ENCODE data around the gene MLLT1. TPM values are rescaled to one million over a fixed set of nuclear protein-coding genes. Genes with fewer than 3 reads are reported as not detected.
A peak's percentile ranks its signal among the peaks of the same experiment; 100 is the strongest.

MLLT1 gene
- total RNA-seq, 1 donor, result 7.8 TPM

DNA sequence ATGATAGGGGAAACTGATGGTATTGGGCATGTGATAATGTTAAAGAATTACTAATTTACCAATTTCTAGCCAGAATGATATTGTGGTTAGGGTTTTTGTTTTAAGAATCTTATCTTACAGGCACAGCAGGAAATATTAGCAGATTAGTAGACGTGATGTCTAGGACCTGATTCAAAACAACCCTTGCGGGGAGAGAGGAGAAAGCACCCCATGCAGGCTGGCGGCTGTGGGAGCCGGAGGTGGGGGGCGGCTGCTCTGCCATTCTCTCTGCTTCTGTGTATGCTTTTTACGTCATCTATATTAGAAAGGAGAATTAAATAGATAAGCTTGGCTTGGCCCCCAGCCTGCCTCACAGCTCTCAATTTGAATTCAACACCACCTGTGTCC, 41.5 kb downstream of the MLLT1 start:
- DNase-seq (ENCODE audit: low read depth in 2 of 3, low spot score in 2 of 3), result peak in 2 of 3 donors; percentile 82 to 95

- DNase-seq (ENCODE audit: low read depth in 2 of 3, low spot score in 2 of 3), result no peak
Observed at GRCh38 chr19:6236310-6237291, 43.2 kb downstream of the MLLT1 start.

DNA sequence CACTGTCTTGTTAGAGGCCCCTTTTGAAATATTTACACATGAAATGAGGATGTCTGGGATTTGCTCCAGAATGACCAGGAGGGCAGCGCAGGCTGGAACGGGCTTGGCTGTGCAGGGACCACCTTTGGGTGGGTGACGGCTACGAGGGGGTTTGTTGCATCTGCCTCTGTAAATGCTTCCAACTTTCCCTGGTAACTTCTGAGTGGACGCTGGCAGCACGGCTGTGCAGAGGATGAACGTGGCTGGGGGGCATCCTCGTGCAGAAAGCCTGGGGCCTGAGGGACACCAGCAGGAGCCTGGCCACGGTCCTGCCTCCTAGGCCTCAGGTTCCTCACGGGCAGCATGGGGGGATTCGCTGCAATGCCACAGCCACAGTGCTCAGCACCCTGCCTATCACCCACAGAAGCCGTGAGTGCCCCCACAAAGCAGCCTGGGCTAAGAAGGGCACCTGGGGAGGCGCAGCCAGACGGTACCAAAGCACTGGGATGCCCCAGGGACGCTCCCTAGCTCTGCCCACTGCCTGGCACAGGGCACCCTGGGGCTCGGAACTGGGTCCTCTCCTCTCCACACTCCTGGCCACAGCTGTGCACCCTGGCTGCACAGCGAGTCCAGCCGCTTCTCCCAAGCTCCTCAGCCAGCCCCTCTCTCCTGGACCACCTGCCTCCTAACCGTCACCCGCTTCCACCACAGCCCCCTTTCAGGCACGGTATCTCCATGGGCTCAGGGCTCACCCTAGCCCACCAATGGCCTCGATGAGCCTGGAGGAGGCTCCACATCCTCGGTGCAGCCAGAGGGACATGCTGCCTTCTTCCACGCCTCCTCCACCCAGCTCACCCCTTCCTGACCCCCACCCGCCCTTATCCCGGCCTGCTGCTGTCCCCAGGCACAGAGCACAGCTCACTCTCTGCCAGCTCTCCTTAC, 44.5 kb downstream of the MLLT1 start:
- DNase-seq (ENCODE audit: low read depth in 2 of 3, low spot score in 2 of 3), result no peak

DNA sequence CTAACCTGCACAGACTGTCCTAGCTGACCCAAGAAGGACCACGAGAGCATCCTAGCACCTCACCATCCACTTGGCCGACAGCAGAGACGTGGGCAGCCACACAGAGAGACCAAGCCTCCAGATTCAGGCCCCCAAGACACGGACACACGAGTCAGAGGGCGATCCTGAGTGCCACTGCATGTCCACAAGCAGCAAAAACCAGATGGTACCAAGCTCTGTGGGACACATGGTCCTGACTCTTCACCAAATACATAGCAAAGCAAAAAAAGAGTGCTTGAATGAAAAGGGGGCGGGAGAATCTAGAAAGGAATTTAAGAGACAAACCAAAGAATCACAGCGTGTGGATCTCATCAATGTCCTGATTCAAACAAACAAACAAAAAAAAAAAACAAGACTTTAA, 45.2 kb downstream of the MLLT1 start:
- DNase-seq (ENCODE audit: low read depth in 2 of 3, low spot score in 2 of 3), result no peak

DNA sequence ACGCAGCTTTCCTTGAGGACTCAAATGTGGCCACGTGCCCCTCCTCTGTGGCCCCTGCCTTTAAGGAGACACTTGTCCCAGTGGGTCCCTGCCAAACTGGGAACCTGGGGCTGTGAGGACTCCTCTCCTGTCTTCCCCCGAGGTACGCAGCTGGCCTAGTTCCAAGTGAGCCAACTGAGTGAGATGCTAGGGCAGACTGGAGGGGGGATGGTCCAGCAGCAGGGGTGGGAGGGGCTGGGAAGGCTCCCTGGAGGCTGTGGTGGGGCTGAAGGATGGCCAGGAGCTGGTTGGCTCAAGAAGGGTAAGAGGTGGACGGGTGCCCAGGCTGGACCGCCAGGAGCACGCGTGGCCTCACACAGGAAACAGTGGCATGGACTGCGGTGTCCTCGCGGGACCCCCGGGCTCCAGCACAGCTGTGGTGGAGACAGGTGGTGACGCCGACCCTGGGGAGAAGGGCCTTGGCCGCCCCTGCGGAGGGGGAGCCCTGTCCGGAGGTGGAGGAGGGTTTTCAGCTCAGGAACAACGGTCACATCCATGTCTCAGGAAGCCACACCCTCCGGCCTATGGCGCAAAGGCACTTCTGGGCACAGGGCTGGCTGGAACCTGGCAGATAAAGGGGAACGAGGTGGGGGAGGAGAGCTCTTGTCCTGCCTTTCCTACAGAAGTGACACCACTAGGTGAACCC, 45.8 kb downstream of the MLLT1 start:
- peak in 2 of 3 donors; percentile 40 to 61 for DNase-seq (ENCODE audit: low read depth in 2 of 3, low spot score in 2 of 3)

DNA sequence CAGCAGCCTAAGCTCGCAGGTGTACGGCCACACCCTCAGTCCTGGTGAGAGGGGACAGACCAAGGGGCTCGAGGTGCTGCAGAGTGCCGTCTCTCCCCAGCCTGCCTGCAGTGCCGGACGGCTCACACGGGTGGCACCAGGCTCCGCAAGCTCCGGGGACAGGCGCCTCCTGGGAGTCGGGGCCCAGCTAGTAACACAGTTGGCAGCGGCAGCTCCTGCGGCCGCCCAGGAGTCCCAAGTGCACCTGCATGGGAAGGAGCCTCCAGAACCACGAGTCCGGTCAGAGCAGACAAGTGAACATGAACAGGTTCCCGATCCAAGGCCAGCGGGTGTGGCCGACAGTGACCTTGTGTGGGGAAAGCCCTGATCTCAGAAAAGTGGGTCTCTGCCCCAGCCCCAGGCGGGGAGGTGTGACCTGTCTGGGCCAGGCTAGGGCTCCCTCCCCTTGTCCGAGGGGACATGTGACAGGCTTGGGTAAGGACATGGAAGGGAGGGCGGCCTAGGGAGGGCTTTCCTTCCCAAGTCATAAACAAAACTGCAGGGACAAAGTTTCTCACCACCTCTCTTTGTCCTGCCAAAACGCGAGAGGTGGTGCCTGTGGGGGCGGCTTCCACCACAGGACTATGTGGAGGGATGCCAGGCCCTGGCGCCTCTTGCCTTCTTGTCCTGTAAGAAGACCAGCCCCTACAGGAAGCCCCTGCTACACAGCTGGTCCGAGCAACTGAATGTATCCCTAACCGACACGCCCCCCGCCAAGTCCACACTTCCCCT, 46.5 kb downstream of the MLLT1 start:
- DNase-seq (ENCODE audit: low read depth in 2 of 3, low spot score in 2 of 3), result peak in 2 of 3 donors; percentile 29 to 64

DNA sequence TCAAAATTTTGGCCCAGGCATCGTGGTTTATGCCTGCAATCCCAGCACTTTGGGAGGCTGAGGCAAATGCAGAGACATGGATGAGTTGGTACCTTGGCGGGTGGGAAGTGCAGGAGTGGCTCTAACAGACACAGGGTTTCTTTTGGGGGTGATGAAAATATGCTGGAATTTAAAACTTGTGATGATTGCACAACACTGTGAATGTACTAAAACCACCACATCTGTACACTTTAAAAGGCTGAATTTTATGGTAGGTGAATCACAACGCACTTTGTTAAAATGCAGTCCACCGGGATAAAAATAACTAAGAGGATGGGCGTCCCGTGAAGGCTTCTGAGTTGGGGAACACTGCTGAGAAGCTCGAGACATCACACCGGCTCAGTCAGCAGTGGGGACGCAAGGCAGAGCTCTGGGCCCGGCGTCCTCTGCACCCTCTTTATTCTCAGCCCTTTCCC, 47.1 kb downstream of the MLLT1 start:
- DNase-seq (ENCODE audit: low read depth in 2 of 3, low spot score in 2 of 3), result no peak

- DNase-seq (ENCODE audit: low read depth in 2 of 3, low spot score in 2 of 3), result no peak
Observed at GRCh38 chr19:6230991-6231448, 48.8 kb downstream of the MLLT1 start.

GRCh38 chr19:6229951-6230712, 49.6 kb downstream of the MLLT1 start:
- DNase-seq (ENCODE audit: low read depth in 2 of 3, low spot score in 2 of 3), result no peak

GRCh38 chr19:6229216-6229913, 50.4 kb downstream of the MLLT1 start:
- DNase-seq (ENCODE audit: low read depth in 2 of 3, low spot score in 2 of 3), result no peak

GRCh38 chr19:6228551-6229215, 51.1 kb downstream of the MLLT1 start:
- DNase-seq (ENCODE audit: low read depth in 2 of 3, low spot score in 2 of 3), result no peak

DNA sequence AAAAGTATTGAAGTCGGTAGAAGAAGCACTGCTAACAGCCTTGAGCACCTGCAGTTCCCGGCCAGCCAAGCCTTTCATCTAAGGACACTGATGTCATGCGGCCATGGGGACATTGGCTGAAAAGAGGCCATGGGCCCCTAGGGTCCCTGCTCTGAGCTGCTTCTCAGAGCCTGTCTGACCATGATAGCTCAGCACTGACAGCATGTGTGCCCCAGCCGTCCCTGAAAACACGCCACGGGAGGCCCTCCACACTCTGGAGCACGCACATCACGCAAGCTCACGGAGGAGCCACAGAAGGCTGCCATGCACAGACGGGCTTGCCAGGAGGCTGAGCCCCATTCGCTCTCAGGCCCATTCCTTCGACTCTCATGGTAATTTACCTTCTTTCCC, 51.8 kb downstream of the MLLT1 start:
- DNase-seq (ENCODE audit: low read depth in 2 of 3, low spot score in 2 of 3), result no peak

DNA sequence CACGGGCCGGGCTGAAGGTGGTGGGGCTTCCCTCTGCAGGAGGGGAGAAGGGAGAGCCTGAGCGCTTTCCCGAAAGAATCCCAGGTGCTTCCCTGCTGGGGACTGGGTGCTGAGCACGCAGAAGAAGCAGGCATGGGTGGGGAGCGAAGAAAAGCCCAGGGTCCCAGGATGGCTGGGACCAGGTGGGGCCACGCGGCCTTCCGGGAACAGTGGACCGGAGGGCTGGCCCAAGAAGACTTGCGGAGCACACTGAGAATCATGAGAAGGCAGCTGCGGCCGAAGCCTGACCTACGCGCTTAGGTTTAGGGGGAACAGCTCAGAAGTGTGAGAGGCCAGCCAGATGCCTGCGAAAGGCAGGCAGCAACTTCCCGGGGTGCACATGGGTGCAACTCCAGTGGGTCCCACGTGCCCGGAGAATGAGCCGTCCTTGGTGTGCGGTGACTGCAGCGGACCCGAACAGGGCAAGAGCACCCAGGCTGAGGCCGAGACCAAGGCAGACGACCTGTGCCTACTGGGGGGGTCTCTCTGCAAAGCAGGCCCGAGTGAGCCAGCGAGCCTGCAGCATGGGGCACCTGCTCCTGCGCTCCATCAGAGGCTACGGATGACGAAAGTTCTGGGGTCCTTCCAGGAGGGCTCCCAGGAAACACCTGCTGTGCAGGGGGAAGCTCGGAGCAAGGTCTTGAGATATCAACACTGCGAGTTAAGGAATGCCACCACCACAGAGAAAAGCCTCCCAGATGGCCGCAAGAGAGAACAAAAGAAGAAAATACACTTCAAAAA, 52.4 kb downstream of the MLLT1 start:
- DNase-seq (ENCODE audit: low read depth in 2 of 3, low spot score in 2 of 3), result no peak

DNA sequence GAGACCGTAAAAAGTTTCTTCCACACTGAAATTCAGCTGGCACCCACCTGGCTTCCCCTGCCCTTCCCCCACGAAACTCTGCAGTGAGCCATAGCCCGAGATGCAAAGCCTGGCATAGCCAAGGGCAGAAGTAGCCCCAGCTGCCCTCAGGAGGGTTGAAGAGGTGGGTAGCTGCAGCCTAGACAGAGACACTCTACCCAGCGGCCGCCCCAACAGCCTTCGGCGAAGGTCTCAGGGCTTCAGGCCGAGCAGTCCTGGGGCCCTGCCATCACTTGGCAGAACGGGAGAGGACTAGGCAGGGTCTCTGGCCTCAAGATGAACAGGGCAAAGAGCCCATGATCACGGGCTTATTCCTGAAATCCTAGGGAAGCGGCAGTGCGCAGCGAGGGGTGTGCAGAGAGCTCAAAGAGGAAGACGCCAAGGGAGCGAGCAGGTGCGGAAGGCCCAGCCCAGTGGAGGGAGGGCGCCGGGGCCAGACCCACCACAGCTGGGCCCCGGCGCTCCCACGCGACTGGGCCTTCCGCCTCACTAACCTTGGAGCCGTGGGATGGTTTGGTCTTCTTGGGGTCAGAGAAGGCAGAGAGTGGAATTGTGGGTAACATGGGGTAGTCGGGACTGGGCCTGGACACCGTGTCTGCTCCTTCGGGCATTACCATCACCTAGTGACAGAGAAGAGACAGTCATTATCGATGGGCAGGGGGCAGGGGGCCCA, 53.2 kb downstream of the MLLT1 start:
- DNase-seq (ENCODE audit: low read depth in 2 of 3, low spot score in 2 of 3), result no peak

- no peak for DNase-seq (ENCODE audit: low read depth in 2 of 3, low spot score in 2 of 3)
Observed at GRCh38 chr19:6226012-6226411, 53.8 kb downstream of the MLLT1 start.

DNA sequence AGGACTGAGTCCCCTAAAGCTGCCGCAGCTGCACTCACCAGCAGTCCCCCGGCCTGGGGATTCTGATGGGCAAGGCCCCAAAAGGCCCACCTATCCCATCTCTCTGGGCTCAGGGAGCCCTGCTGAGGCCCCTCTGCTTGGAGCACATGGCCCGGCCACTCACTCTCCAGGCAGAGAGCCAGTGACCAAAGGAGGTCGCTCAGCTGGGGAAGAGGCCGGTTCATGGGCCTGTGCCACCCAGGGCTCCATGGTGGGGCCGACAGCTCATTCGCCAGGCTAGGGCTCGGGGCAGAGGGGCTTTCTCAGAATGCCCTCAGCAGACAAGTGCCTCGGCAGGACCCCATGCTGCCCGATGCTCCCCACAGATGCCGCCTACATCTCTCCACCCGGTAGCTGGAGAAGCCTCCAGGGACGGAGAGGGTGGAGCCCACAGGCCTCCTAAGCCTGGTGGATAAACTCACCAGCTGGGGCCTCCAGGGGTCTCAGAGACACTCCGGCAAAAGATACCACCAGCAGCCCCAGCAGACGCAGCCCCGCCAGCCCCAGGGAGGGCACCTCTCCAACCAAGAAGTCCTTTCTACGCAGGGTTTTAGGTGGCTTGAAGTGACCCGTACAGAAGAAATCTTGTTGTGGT, 54.4 kb downstream of the MLLT1 start:
- DNase-seq (ENCODE audit: low read depth in 2 of 3, low spot score in 2 of 3), result no peak
